ENCODE results near the gene LSM14A. TPM values are rescaled to one million over a fixed set of nuclear protein-coding genes. Genes with fewer than 3 reads are reported as not detected.

LSM14A gene
- total RNA-seq, 1 experiment from 2014 or later: 199 TPM

GRCh38 chr19:34189917-34190425 lies 17.7 kb downstream of the LSM14A start:
- Mint-ChIP-seq H3K27ac (peak overlapping the region in 1 of 3 experiments; percentile 46; a peak in 3 of 7 replicates), H3K4me3 (no peak overlapping the region), H3K36me3 (ENCODE audit: insufficient read depth in 1 of 3, low read depth in 3 of 3) (peaks cover 6 to 9% (median 8%) of the 10 kb centered on the region in 3 experiments; a peak in 6 of 7 replicates), H3K9me3 (no peaks in the 10 kb centered on the region), H3K27me3 (ENCODE audit: low read depth) (no peaks in the 10 kb centered on the region), H3K4me1 (peaks cover 40 to 43% of the 10 kb centered on the region in 2 experiments)
- Histone ChIP-seq H2BK20ac (ENCODE audit: low read depth, low read length, poor library complexity, severe bottlenecking) (no peak overlapping the region), H3K27me3 (ENCODE audit: insufficient read depth, low read length) (no peaks in the 10 kb centered on the region), H4K8ac (replicated peaks; ENCODE audit: insufficient read length, low read depth, low read length) (no peak overlapping the region), H3K9ac (ENCODE audit: extremely low read depth, insufficient read length, low read length) (no peak overlapping the region), H3K14ac (ENCODE audit: insufficient read depth, low read length) (no peak overlapping the region), H3K4me2 (ENCODE audit: insufficient read depth, insufficient read length, low read length) (no peak overlapping the region), H3K27ac (ENCODE audit: insufficient read length, low read depth, low read length) (no peak overlapping the region), H3K56ac (ENCODE audit: insufficient read length, low read depth, low read length) (no peak overlapping the region), H3K79me2 (ENCODE audit: insufficient read depth, low read length) (peaks cover 55% of the 10 kb centered on the region; the same call in 1 of the 2 replicates), H3K23me2 (ENCODE audit: insufficient read length, low read depth, low read length, poor library complexity, severe bottlenecking) (no peaks in the 10 kb centered on the region), H3K9me3 (ENCODE audit: control insufficient read depth, low read depth, low read length) (no peaks in the 10 kb centered on the region), H2BK5ac (ENCODE audit: insufficient read length, low read length) (no peak overlapping the region), H3K4ac (ENCODE audit: low read depth, low read length) (no peak overlapping the region), H3K23ac (ENCODE audit: insufficient read length, low read depth, low read length) (no peak overlapping the region), H3K4me1 (ENCODE audit: insufficient read depth, low read length) (0 out of 2 replicates have a peak, but pooled peaks cover 3% of the 10 kb centered on the region), H3T11ph (ENCODE audit: low read length) (no peak overlapping the region), H2BK15ac (ENCODE audit: low read depth, low read length) (no peak overlapping the region), H3K18ac (ENCODE audit: insufficient read length, low read depth, low read length) (no peak overlapping the region), H4K20me1 (ENCODE audit: control insufficient read depth, insufficient read depth, insufficient read length) (no peaks in the 10 kb centered on the region), H2BK120ac (ENCODE audit: low read depth, low read length, poor library complexity, severe bottlenecking) (no peak overlapping the region), H2BK12ac (ENCODE audit: insufficient read length, low read depth, low read length) (no peak overlapping the region), H2AFZ (ENCODE audit: low read length) (no peak overlapping the region), H4K91ac (ENCODE audit: insufficient read length, low read depth, low read length) (no peak overlapping the region), H4K5ac (ENCODE audit: insufficient read length, low read depth, low read length) (no peak overlapping the region), H2AK5ac (ENCODE audit: insufficient read length, low read length) (no peak overlapping the region), H3K79me1 (ENCODE audit: insufficient read depth, low read depth, low read length, poor library complexity, severe bottlenecking) (peaks cover 10% of the 10 kb centered on the region)
- WGBS (ENCODE audit: extremely low coverage, insufficient read length, low lambda C conversion rate): no CpG with 5 or more reads among the region's 1 CpG
- no peak for DNase-seq
- TF ChIP-seq CTCF (conservative IDR thresholded peaks at IDR 0.05): no peak

All from H9 (cell line).